Sigmoid colon (tissue), 4 donors: ENCODE results near the gene RPTOR.

Source experiments
- EP300 ChIP-seq, 4 donors: sonication (generic); formaldehyde crosslinking; IDR thresholded peaks; one replicate each; pipeline ENCODE4 v1.6.1; 2017; ENCODE audit warnings: antibody characterized with exemption in 4 of 4
- POLR2A ChIP-seq, 2 donors: fragments of 450-650 bp; IDR thresholded peaks; one replicate each; pipeline ENCODE4 v1.6.1; 2016; ENCODE audit warnings: antibody characterized with exemption in 2 of 2, mild to moderate bottlenecking in 2 of 2, moderate library complexity in 2 of 2
- POLR2AphosphoS5 ChIP-seq, 4 donors: sonication (generic); formaldehyde crosslinking; IDR thresholded peaks; one replicate each; pipeline ENCODE4 v1.6.1; 2017; ENCODE audit warnings: antibody characterized with exemption in 4 of 4
- TF ChIP-seq, protein P1 (sequence below), 4 experiments: fragments of 450-650 bp in 3 of 4; fragments of 200-600 bp in 1 of 4; IDR thresholded peaks; one replicate each; pipeline ENCODE4 v1.5.1; 2016 to 2019; ENCODE audit warnings: antibody characterized with exemption in 4 of 4, mild to moderate bottlenecking in 3 of 4, moderate library complexity in 2 of 4

DNA sequence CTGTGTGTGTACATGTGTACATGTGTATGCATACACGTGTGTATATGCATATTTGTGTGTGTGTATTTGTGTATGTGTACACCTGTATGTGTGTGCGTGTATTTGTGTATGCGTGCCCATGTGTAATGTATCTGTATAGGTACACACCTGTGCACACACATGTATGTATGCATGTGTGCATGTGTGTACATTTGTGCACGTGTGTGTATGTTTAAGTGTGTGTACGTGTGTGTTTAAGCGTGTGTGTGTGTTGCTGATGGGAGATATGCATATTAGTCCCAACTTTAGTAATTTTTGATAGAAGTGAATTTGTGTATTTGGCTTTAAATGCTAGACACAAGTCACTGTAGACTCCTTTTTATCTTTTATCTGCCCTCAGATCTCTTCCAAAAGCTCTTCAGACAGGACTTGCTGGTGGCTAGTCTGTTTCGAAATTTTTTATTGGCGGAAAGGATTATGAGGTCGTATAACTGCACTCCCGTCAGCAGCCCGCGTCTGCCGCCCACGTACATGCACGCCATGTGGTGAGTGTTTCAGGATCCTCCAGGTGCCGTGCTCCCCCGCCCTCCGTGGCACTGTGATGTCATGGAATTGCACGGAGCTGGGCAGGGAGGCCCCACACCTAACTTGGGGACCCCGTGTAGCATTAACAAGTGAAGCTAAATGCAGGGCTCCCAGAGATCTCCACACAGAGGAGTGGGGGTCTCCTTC, 278.2 kb downstream of the RPTOR start:
- TF ChIP-seq, protein P1, sequence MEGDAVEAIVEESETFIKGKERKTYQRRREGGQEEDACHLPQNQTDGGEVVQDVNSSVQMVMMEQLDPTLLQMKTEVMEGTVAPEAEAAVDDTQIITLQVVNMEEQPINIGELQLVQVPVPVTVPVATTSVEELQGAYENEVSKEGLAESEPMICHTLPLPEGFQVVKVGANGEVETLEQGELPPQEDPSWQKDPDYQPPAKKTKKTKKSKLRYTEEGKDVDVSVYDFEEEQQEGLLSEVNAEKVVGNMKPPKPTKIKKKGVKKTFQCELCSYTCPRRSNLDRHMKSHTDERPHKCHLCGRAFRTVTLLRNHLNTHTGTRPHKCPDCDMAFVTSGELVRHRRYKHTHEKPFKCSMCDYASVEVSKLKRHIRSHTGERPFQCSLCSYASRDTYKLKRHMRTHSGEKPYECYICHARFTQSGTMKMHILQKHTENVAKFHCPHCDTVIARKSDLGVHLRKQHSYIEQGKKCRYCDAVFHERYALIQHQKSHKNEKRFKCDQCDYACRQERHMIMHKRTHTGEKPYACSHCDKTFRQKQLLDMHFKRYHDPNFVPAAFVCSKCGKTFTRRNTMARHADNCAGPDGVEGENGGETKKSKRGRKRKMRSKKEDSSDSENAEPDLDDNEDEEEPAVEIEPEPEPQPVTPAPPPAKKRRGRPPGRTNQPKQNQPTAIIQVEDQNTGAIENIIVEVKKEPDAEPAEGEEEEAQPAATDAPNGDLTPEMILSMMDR (IDR thresholded peaks at IDR 0.05), result no peak
- TF ChIP-seq POLR2A (IDR thresholded peaks at IDR 0.05) (no peak), POLR2AphosphoS5 (IDR thresholded peaks at IDR 0.05) (no peak), EP300 (IDR thresholded peaks at IDR 0.05) (no peak)
